HG02623 (cell line): Measurements from ENCODE around the gene PPHLN1.

Experiments used
- ATAC-seq: cut with Tn5 transposase; IDR thresholded peaks from one replicate; pipeline ENCODE4 v1.9.1; 2021; ENCODE audit warnings: moderate library complexity; ENCODE audit not compliant: unreplicated experiment

The PPHLN1 gene

GRCh38 chr12:42325653-42326474 lies at the start of gene PPHLN1, which contains the start of gene ZCRB1:
Gene PPHLN1 (plus strand): TSS chr12:42326167. CDS start chr12:42335903, 9,736 bp downstream.
Gene ZCRB1 (minus strand): TSS chr12:42326094. CDS start chr12:42324102, 1,992 bp downstream.
- ATAC-seq = peak; percentile 93

- no peak for ATAC-seq
Observed at GRCh38 chr12:42277396-42278127, 48.4 kb upstream of the PPHLN1 start.

GRCh38 chr12:42278128-42278510 lies 47.8 kb upstream of the PPHLN1 start:
- ATAC-seq = no peak

- ATAC-seq = no peak
Observed at GRCh38 chr12:42281278-42281677, 44.7 kb upstream of the PPHLN1 start.

- ATAC-seq = no peak
Observed at GRCh38 chr12:42281844-42282243, 44.1 kb upstream of the PPHLN1 start.

- ATAC-seq = no peak
Observed at GRCh38 chr12:42282294-42282693, 43.7 kb upstream of the PPHLN1 start.

- ATAC-seq = no peak
Observed at GRCh38 chr12:42283739-42284138, 42.2 kb upstream of the PPHLN1 start.

GRCh38 chr12:42284157-42284556 lies 41.8 kb upstream of the PPHLN1 start:
- no peak for ATAC-seq

GRCh38 chr12:42284876-42285275 lies 41.1 kb upstream of the PPHLN1 start:
- ATAC-seq = no peak

GRCh38 chr12:42285431-42285830 lies 40.5 kb upstream of the PPHLN1 start:
- ATAC-seq = no peak

GRCh38 chr12:42286741-42287140 lies 39.2 kb upstream of the PPHLN1 start:
- ATAC-seq = no peak

- no peak for ATAC-seq
Observed at GRCh38 chr12:42288544-42288943, 37.4 kb upstream of the PPHLN1 start.

GRCh38 chr12:42291680-42292079 lies 34.3 kb upstream of the PPHLN1 start:
- ATAC-seq = no peak

GRCh38 chr12:42296503-42297109 lies 29.4 kb upstream of the PPHLN1 start:
- no peak for ATAC-seq

- no peak for ATAC-seq
Observed at GRCh38 chr12:42298887-42299286, 27.1 kb upstream of the PPHLN1 start.

GRCh38 chr12:42299392-42300308 lies 26.3 kb upstream of the PPHLN1 start:
- peak; percentile 83 for ATAC-seq

GRCh38 chr12:42306297-42306696 lies 19.7 kb upstream of the PPHLN1 start:
- no peak for ATAC-seq

- ATAC-seq = no peak
Observed at GRCh38 chr12:42308390-42308789, 17.6 kb upstream of the PPHLN1 start.

GRCh38 chr12:42309996-42310395 lies 16.0 kb upstream of the PPHLN1 start:
- no peak for ATAC-seq

GRCh38 chr12:42315108-42315507 lies 10.9 kb upstream of the PPHLN1 start:
- ATAC-seq = no peak

GRCh38 chr12:42320796-42321195 lies 5.2 kb upstream of the PPHLN1 start:
- no peak for ATAC-seq
